GM12874 (cell line): ENCODE measurements around the gene CCND3.

Experiments
- CTCF ChIP-seq: IDR thresholded peaks from 2 replicates; pipeline ENCODE4 v1.5.1; 2011; ENCODE audit warnings: low read depth, mild to moderate bottlenecking, control low read depth, low read length, moderate library complexity; ENCODE audit not compliant: insufficient read depth

Gene CCND3

GRCh38 chr6:41970436-41970846 lies 28.8 kb upstream of the CCND3 start:
- no peak for TF ChIP-seq CTCF

GRCh38 chr6:41967312-41968287 lies 26.0 kb upstream of the CCND3 start:
- no peak for TF ChIP-seq CTCF

- no peak for TF ChIP-seq CTCF
These were observed 25.3 kb upstream of the CCND3 start for GRCh38 chr6:41966961-41967311.

GRCh38 chr6:41966214-41966920 lies 24.8 kb upstream of the CCND3 start:
- TF ChIP-seq CTCF, result no peak

GRCh38 chr6:41965429-41966213 lies 24.0 kb upstream of the CCND3 start:
- TF ChIP-seq CTCF, result no peak

GRCh38 chr6:41964201-41964887 lies 22.7 kb upstream of the CCND3 start:
- no peak for TF ChIP-seq CTCF

- TF ChIP-seq CTCF, result no peak
These were observed 21.8 kb upstream of the CCND3 start for GRCh38 chr6:41963371-41963770.
